ENCODE data around the gene MAEA.

Gene MAEA

DNA sequence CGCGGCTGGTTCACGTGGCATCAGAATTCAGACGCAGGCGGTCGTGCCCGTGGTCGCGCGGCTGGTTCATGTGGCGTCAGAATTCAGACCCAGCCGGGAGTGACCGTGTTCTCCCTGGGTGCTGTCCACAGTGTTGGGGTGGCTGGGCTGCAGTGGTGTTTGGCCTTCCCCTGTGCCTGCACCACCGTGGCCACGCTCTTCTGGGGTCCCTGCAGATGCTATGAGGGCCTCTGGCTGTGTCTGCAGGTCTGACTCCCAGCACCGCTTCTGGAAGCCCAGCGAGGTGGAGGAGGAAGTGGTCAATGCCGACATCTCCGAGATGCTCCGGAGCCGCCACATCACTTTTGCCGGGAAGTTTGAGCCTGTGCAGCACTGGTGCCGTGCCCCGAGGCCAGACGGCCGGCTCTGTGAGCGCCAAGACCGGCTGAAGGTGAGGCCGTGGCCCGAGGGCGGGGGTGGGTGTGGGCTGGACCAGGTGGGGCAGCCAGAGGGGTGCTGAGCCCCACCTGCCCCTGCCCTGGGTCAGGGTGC lies 90.2 kb downstream of the MAEA start:
- H3K4me3 Mint-ChIP-seq, result no peak overlapping the region
- no peaks in the 10 kb centered on the region for H3K9me3 Mint-ChIP-seq
- peaks cover 4% of the 10 kb centered on the region for H3K36me3 Mint-ChIP-seq (ENCODE audit: insufficient read depth)
- H3K4me1 Mint-ChIP-seq, result no peaks in the 10 kb centered on the region
- no peak overlapping the region for H3K27ac Mint-ChIP-seq (ENCODE audit: low read depth)
- no peak for ATAC-seq (replicated peaks; ENCODE audit: extremely low read depth, poor library complexity, severe bottlenecking)
- no peaks in the 10 kb centered on the region for H3K27me3 Mint-ChIP-seq
- DNase-seq (ENCODE audit: low spot score in 2 of 2), result no peak

GRCh38 chr4:1380368-1381151 lies 90.9 kb downstream of the MAEA start:
- ATAC-seq (replicated peaks; ENCODE audit: extremely low read depth, poor library complexity, severe bottlenecking), result no peak

GRCh38 chr4:1381181-1381621 lies 91.5 kb downstream of the MAEA start:
- Mint-ChIP-seq H3K9me3 (no peaks in the 10 kb centered on the region), H3K27ac (ENCODE audit: low read depth) (no peak overlapping the region), H3K4me3 (no peak overlapping the region), H3K36me3 (ENCODE audit: insufficient read depth) (no peaks in the 10 kb centered on the region), H3K27me3 (no peaks in the 10 kb centered on the region), H3K4me1 (no peaks in the 10 kb centered on the region)
- no peak for DNase-seq (ENCODE audit: low spot score in 2 of 2)
- no peak for ATAC-seq (replicated peaks; ENCODE audit: extremely low read depth, poor library complexity, severe bottlenecking)

More at GRCh38 chr4:1380368-1381151, 90.9 kb downstream of the MAEA start:
- H3K27me3 Mint-ChIP-seq, result no peaks in the 10 kb centered on the region
- H3K4me3 Mint-ChIP-seq, result no peak overlapping the region
- H3K9me3 Mint-ChIP-seq, result no peaks in the 10 kb centered on the region
- H3K4me1 Mint-ChIP-seq, result no peaks in the 10 kb centered on the region
- H3K36me3 Mint-ChIP-seq (ENCODE audit: insufficient read depth), result no peaks in the 10 kb centered on the region
- DNase-seq (ENCODE audit: low spot score in 2 of 2), result no peak
- H3K27ac Mint-ChIP-seq (ENCODE audit: low read depth), result no peak overlapping the region

DNA sequence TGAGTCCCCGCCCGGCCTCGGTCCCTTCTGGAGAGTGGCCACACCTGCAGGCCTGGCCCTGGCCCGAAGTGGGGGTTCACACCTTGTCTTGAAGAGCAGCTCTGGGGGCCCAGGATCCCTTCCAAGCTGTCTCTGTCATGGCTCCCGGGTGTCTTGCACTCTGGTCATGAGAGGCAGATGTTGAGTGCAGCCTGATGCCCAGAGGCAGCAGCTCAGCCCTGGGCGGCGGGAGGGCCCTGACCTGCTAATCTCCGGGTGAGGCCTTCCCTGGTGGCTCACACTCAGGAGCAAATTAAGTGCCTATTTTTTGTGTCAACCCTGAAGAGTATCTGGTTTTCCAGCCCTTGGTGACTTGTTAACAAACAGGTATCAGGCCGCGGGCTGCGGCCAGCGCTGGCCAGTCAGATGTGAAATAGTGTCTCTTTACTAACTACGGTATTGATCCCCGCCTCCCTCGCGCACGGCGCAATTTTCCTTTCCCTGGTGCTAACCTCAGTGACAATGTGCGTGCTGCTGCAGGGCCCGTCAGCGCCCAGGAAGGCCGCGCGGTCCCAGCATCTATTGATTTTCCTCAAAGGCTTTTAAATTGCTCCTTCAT lies 92.4 kb downstream of the MAEA start:
- no peak overlapping the region for H3K4me3 Mint-ChIP-seq
- no peak for ATAC-seq (replicated peaks; ENCODE audit: extremely low read depth, poor library complexity, severe bottlenecking)
- no peaks in the 10 kb centered on the region for H3K9me3 Mint-ChIP-seq
- H3K36me3 Mint-ChIP-seq (ENCODE audit: insufficient read depth), result peaks cover 3% of the 10 kb centered on the region
- H3K27me3 Mint-ChIP-seq, result no peaks in the 10 kb centered on the region
- H3K4me1 Mint-ChIP-seq, result no peaks in the 10 kb centered on the region
- no peak for DNase-seq (ENCODE audit: low spot score in 2 of 2)
- no peak overlapping the region for H3K27ac Mint-ChIP-seq (ENCODE audit: low read depth)

GRCh38 chr4:1382776-1383727 lies 93.4 kb downstream of the MAEA start:
- H3K27ac Mint-ChIP-seq (ENCODE audit: low read depth), result no peak overlapping the region
- H3K36me3 Mint-ChIP-seq (ENCODE audit: insufficient read depth), result peaks cover 9% of the 10 kb centered on the region
- ATAC-seq (replicated peaks; ENCODE audit: extremely low read depth, poor library complexity, severe bottlenecking) (no peak), DNase-seq (ENCODE audit: low spot score in 2 of 2) (no peak)
- H3K27me3 Mint-ChIP-seq, result no peaks in the 10 kb centered on the region
- no peak overlapping the region for H3K4me3 Mint-ChIP-seq
- H3K4me1 Mint-ChIP-seq, result no peaks in the 10 kb centered on the region
- H3K9me3 Mint-ChIP-seq, result no peaks in the 10 kb centered on the region

GRCh38 chr4:1383728-1384591 lies 94.3 kb downstream of the MAEA start:
- ATAC-seq (replicated peaks; ENCODE audit: extremely low read depth, poor library complexity, severe bottlenecking), result no peak
- H3K9me3 Mint-ChIP-seq, result peaks cover 6% of the 10 kb centered on the region
- no peaks in the 10 kb centered on the region for H3K27me3 Mint-ChIP-seq
- H3K4me3 Mint-ChIP-seq, result no peak overlapping the region
- no peak for DNase-seq (ENCODE audit: low spot score in 2 of 2)
- peaks cover 9% of the 10 kb centered on the region for H3K36me3 Mint-ChIP-seq (ENCODE audit: insufficient read depth)
- H3K27ac Mint-ChIP-seq (ENCODE audit: low read depth), result no peak overlapping the region
- H3K4me1 Mint-ChIP-seq, result no peaks in the 10 kb centered on the region

DNA sequence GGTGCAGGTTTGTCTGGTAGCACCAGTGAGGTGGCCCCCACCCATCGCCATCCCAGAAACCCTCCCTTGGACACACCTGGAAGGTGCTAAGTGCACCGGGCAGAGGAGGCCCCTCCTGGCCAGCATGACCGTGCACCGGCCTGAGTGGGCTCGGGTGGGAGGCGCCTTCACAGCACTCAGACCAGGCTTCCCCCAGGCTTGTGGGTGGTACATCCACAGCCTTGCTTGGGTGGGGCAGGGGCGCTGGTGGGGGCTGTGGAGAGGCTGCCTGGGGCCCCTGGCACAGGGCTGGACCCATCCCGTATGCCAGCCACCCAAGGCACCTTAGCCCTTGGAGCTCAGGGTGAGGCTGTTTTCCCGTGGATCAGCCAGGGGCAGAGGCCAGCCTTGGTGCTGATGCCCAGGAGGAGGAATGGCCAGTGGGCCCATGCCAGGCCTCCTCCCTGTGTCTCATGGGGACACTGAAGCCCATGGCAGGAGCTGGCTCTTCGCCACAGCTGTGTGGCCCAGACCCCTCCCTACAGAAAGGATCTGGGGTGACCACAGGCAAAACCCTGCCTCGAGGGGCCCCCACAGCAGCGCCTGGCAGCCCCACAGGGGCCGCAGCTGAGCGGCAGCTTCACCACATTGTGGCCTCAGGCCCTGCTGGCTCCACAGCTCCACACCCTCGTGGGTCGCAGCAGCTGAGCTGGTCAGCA lies 95.1 kb downstream of the MAEA start:
- Mint-ChIP-seq H3K4me1 (no peaks in the 10 kb centered on the region), H3K27ac (ENCODE audit: low read depth) (no peak overlapping the region), H3K27me3 (no peaks in the 10 kb centered on the region), H3K4me3 (no peak overlapping the region), H3K36me3 (ENCODE audit: insufficient read depth) (peaks cover 9% of the 10 kb centered on the region), H3K9me3 (peaks cover 6% of the 10 kb centered on the region)
- DNase-seq (ENCODE audit: low spot score in 2 of 2) (no peak), ATAC-seq (replicated peaks; ENCODE audit: extremely low read depth, poor library complexity, severe bottlenecking) (no peak)

- DNase-seq (ENCODE audit: low spot score in 2 of 2) (no peak), ATAC-seq (replicated peaks; ENCODE audit: extremely low read depth, poor library complexity, severe bottlenecking) (no peak)
- H3K4me1 Mint-ChIP-seq, result no peaks in the 10 kb centered on the region
- H3K27me3 Mint-ChIP-seq, result no peaks in the 10 kb centered on the region
- H3K4me3 Mint-ChIP-seq, result no peak overlapping the region
- peaks cover 6% of the 10 kb centered on the region for H3K9me3 Mint-ChIP-seq
- H3K27ac Mint-ChIP-seq (ENCODE audit: low read depth), result no peak overlapping the region
- peaks cover 9% of the 10 kb centered on the region for H3K36me3 Mint-ChIP-seq (ENCODE audit: insufficient read depth)
These were observed 96.0 kb downstream of the MAEA start for GRCh38 chr4:1385373-1386340.
